Activated naive CD8-positive, alpha-beta T cell treated with anti-CD3 and anti-CD28 coated beads, Interleukin-2, amount 50 U/mL, for 24 hours (primary cell): ENCODE data around the gene TM7SF3.
"Not testable (repeated sequence)": the region's sequence is repeated elsewhere in the genome, so short reads cannot be mapped to it uniquely, and the experiment has no call there.

Source experiments
- ATAC-seq: fragments of 150-1000 bp; cut with Tn5 transposase; one replicate; pipeline ENCODE4 v1.10.0; 2021
- DNase-seq: peaks from one replicate; pipeline ENCODE4 v3.0.0; 2021
- H3K27ac Mint-ChIP-seq: one replicate; pipeline ENCODE4 v1.8.0; 2021; ENCODE audit warnings: mild to moderate bottlenecking, mixed read lengths
- H3K27me3 Mint-ChIP-seq: one replicate; pipeline ENCODE4 v1.8.0; 2021; ENCODE audit warnings: mixed read lengths
- H3K36me3 Mint-ChIP-seq: one replicate; pipeline ENCODE4 v1.8.0; 2021; ENCODE audit warnings: low read depth, mixed read lengths
- H3K4me1 Mint-ChIP-seq: one replicate; pipeline ENCODE4 v1.8.0; 2021; ENCODE audit warnings: mixed read lengths
- H3K4me3 Mint-ChIP-seq: one replicate; pipeline ENCODE4 v1.8.0; 2021; ENCODE audit warnings: mild to moderate bottlenecking, moderate library complexity, mixed read lengths
- H3K9me3 Mint-ChIP-seq: one replicate; pipeline ENCODE4 v1.8.0; 2021; ENCODE audit warnings: mixed read lengths

The TM7SF3 gene, protein sequence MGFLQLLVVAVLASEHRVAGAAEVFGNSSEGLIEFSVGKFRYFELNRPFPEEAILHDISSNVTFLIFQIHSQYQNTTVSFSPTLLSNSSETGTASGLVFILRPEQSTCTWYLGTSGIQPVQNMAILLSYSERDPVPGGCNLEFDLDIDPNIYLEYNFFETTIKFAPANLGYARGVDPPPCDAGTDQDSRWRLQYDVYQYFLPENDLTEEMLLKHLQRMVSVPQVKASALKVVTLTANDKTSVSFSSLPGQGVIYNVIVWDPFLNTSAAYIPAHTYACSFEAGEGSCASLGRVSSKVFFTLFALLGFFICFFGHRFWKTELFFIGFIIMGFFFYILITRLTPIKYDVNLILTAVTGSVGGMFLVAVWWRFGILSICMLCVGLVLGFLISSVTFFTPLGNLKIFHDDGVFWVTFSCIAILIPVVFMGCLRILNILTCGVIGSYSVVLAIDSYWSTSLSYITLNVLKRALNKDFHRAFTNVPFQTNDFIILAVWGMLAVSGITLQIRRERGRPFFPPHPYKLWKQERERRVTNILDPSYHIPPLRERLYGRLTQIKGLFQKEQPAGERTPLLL

DNA sequence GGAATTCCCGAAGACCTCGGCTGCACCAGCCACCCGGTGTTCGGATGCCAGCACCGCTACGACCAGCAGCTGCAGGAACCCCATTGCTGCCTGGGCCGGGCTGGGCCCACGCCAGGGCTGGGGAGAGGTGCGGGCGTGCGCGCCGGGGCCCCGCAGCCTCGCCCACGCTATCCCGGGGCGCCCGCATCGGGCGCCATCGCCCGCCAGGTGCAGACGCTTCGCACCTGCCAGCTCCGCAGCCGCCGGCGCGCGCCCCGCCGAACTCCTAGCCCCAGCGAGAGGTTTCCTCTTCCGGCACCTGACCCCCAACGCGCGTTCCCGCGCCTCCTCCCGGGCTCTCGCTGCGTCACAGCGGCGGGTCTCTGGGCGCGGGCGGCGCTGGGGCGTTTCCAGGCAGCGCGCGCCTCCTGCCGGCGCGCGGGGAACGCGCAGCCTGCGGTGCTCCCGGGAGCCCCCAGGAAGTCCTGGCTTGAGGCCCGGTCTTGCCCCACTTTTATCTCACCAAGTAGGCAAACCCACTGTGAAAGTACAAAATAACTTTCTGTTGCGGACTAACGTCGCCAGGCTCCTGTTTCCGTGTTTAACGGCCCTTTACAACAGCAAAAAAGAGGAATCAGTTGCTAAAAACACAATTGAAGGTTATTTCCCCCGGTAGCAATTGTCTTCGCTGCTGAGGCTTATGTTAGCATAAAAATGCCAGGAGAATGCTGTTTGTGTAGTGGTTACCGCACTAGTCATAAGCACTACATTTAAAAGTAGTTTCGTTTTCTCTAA lies at the start of gene TM7SF3:
TM7SF3 (minus strand) TSS at position 300 of the 774 bp plus-strand sequence; CDS start at position 84, 216 bp downstream.
- peak within 1 kb of the TSS; percentile 88 for H3K4me3 Mint-ChIP-seq
- ATAC-seq: peak; percentile 91
- no peaks in the 10 kb centered on the region for H3K9me3 Mint-ChIP-seq
- peaks cover 6% of the 10 kb centered on the region for H3K36me3 Mint-ChIP-seq
- peak; percentile 95 for DNase-seq
- peak within 1 kb of the TSS; percentile 91 for H3K27ac Mint-ChIP-seq
- no peaks in the 10 kb centered on the region for H3K27me3 Mint-ChIP-seq
- peaks cover 46% of the 10 kb centered on the region for H3K4me1 Mint-ChIP-seq

DNA sequence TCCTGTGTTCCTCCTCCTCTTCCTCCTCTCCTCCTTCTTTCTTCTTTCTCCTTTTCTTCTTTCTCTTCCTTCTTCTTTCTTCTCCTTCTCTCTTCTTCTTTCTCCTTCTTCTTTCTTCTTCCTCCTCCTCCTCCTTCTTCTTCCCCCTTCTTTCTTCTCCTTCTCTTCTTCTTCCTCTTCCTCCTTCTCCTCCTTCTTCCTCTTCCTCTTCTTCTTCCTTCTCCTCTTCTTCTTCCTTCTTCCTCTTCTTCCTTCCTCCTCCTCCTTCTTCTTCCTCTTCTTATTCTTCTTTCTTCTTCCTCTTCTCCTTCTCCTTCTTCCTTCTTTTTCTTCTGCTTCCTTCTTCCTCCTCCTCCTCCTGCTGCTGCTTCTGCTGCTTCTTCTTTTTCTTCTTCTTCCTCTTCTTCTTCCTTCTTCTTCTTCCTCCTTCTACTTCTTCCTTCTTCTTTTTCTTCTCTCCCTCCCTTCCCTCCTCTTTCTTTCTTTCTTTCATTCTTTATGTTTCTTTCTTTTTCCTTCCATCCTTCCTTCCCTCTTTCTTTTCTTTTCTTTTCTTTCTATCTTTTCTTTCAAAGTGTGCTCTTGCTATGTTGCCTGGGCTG lies 49.2 kb upstream of the TM7SF3 start:
- no peak for DNase-seq
- no peak for ATAC-seq
- Mint-ChIP-seq H3K4me1 (peaks cover 6% of the 10 kb centered on the region), H3K27ac (peak overlapping the region; percentile 8), H3K9me3 (peaks cover 6% of the 10 kb centered on the region), H3K36me3 (peaks cover 10% of the 10 kb centered on the region), H3K27me3 (no peaks in the 10 kb centered on the region), H3K4me3 (no peak overlapping the region)

DNA sequence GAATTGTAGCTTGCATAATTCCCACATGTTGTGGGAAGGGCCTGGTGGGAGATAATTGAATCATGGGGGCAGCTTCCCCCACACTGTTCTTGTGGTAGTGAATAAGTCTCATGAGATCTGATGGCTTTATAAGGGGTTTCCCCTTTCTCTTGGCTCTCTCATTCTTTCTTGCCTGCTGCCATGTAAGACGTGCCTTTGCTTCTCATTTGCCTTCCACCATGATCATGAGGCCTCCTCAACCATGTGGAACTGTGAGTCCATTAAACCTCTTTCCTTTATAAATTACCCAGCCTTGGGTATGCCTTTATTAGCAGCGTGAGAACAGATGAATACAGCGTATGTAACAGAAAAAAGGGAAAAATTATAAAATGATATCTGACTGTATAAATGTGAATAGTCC lies 47.1 kb upstream of the TM7SF3 start:
- Mint-ChIP-seq H3K27me3 (no peaks in the 10 kb centered on the region), H3K4me1 (peaks cover 6% of the 10 kb centered on the region), H3K4me3 (no peak overlapping the region), H3K9me3 (peaks cover 6% of the 10 kb centered on the region), H3K27ac (no peak overlapping the region), H3K36me3 (peaks cover 6% of the 10 kb centered on the region)
- ATAC-seq (no peak), DNase-seq (no peak)

DNA sequence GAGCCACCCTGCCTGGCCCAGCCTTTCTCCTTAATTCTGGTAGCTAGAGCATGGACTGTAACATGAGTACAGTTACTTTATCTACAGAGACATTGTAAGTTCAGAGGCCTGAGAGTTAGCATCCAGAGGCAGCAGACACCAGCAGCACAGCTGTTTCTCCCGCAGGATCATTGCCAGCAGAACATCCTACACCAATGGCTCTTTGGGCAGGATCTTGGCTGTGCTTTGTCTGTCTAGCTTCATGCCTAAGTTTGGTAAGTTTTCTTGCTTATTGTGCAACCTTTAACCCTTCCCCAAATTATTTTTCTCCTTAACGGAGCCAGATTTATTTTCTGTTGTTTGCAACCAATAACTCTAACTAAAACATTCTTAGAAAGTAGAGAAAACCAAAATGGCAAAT lies 46.6 kb upstream of the TM7SF3 start:
- H3K27me3 Mint-ChIP-seq: no peaks in the 10 kb centered on the region
- ATAC-seq (no peak), DNase-seq (no peak)
- peaks cover 6% of the 10 kb centered on the region for H3K36me3 Mint-ChIP-seq
- H3K9me3 Mint-ChIP-seq: peaks cover 6% of the 10 kb centered on the region
- no peak overlapping the region for H3K27ac Mint-ChIP-seq
- no peak overlapping the region for H3K4me3 Mint-ChIP-seq
- H3K4me1 Mint-ChIP-seq: peaks cover 6% of the 10 kb centered on the region

DNA sequence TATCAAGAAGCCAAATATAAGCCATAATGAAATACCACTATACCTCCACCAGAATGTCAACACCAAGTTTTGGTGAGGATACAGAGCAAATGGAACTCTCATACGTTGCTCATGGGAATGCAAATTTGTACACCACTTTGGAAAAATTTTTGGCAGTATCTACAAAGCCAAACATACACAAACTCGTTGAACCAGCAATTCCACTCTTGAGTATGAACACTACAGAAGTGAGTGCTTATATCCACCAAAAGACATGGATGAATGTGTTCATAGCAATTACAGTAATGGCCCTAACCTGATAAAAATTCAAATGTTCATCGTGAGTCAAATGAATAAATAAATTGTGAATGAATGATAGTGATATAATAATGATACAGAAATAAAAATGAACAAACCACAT lies 43.4 kb upstream of the TM7SF3 start:
- no peak overlapping the region for H3K4me3 Mint-ChIP-seq
- peaks cover 7% of the 10 kb centered on the region for H3K36me3 Mint-ChIP-seq
- DNase-seq (no peak), ATAC-seq (no peak)
- H3K27ac Mint-ChIP-seq: no peak overlapping the region
- H3K9me3 Mint-ChIP-seq: peaks cover 9% of the 10 kb centered on the region
- no peaks in the 10 kb centered on the region for H3K27me3 Mint-ChIP-seq
- peaks cover 4% of the 10 kb centered on the region for H3K4me1 Mint-ChIP-seq

DNA sequence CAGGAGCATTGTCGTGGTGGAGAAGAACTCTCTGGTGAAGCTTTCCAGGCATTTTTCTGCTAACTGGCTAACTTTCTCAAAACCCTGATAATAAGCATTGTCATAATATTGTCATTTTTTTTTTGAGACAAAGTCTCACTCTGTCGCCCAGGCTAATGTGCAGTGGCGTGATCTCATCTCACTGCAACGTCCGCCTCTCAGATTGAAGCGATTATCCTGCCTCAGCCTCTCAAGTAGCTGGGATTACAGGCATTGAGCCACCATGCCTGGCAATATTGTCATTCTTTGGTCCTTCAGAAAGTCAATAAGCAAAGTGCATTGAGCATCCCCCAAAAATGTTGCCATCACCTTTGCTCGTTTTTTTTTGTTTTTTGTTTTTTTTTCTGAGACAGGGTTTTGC lies 41.8 kb upstream of the TM7SF3 start:
- Mint-ChIP-seq H3K27me3 (no peaks in the 10 kb centered on the region), H3K4me3 (no peak overlapping the region), H3K9me3 (peaks cover 4% of the 10 kb centered on the region), H3K36me3 (peaks cover 3% of the 10 kb centered on the region), H3K27ac (no peak overlapping the region), H3K4me1 (no peaks in the 10 kb centered on the region)
- ATAC-seq (no peak), DNase-seq (no peak)

DNA sequence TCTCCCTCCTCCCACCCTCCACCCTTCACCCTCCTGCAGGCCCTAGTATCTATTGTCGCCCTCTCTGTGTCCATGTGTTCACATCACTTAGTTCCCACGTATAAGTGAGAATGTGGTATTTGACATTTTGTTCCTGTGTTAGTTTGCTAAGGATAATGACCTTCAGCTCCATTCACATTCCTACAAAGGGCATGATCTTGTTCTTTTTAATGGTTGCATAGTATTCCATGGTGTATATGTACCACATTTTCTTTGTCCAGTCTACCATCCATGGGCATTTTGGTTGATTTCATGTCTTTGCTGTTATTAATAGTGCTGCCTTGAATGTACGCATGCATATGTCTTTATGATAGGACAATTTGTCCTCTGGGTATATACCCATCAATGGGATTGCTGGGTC lies 38.6 kb upstream of the TM7SF3 start:
- no peak overlapping the region for H3K4me3 Mint-ChIP-seq
- DNase-seq: no peak
- no peaks in the 10 kb centered on the region for H3K4me1 Mint-ChIP-seq
- H3K36me3 Mint-ChIP-seq: peaks cover 3% of the 10 kb centered on the region
- no peaks in the 10 kb centered on the region for H3K27me3 Mint-ChIP-seq
- no peak for ATAC-seq
- H3K9me3 Mint-ChIP-seq: peaks cover 4% of the 10 kb centered on the region
- no peak overlapping the region for H3K27ac Mint-ChIP-seq

DNA sequence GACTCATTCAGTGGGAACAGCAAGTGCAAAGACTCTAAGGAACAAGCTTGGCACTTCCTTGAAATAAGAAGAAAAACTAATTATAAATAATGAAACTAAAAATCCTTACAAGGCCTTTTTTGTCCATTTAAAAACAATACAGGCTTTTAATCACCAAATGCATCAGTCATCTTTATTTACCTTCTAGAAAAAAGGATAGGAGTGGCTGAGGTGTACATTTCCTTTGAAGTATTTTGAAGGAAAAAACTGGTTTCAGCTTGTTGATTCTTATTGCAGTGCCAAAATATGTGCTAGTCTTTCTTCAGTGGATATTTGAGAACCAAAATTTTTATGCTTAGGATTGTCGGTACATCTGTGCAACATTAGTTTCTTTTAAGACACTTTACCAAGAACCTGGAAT lies 38.0 kb upstream of the TM7SF3 start:
- no peak overlapping the region for H3K4me3 Mint-ChIP-seq
- no peak for DNase-seq
- H3K36me3 Mint-ChIP-seq: peaks cover 3% of the 10 kb centered on the region
- no peaks in the 10 kb centered on the region for H3K4me1 Mint-ChIP-seq
- ATAC-seq: no peak
- H3K27me3 Mint-ChIP-seq: no peaks in the 10 kb centered on the region
- H3K9me3 Mint-ChIP-seq: peaks cover 4% of the 10 kb centered on the region
- no peak overlapping the region for H3K27ac Mint-ChIP-seq

DNA sequence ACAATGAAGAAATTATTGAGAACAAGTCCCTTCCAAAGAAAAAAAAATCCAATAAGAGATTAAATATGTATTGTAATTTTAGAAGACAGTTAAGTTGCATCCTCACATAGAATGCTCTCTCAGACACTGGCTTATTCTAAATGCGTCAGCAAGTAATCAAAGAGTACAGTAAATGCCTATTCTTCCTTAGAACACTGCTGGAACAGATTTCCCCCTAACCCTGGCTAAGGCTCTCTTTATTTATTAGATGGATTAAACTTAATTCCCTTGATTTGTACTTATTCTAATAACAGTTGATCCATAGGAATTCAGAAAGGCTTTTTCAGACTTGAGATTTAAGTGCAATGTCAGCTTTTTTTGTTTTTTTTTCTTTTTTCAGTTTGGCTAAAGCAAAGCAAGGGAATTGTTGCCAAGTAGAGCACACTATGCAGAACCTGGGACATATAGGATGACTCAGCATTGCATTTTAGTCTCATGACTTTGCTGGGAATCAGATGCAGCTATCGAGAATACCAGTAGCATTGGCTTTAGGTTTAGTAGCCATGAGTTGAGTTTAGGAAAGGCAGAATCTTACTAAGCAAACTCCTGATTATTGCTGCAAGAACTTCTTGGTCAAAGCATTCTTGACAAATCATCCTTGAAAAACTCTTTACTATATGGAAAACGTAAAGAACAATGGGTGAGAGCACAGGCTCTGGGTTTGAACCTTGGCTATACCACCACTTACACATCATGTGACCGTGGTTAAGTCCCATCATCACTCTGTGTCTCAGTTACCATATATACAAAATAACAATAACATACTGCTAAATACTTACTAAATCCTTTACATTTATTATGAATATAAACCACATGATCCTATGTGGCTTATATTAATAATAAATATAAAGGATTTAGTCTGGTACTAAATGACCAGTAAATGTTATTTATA lies 34.9 kb upstream of the TM7SF3 start:
- no peak overlapping the region for H3K27ac Mint-ChIP-seq
- H3K4me3 Mint-ChIP-seq: no peak overlapping the region
- peaks cover 3% of the 10 kb centered on the region for H3K36me3 Mint-ChIP-seq
- DNase-seq (no peak), ATAC-seq (no peak)
- no peaks in the 10 kb centered on the region for H3K27me3 Mint-ChIP-seq
- peaks cover 12% of the 10 kb centered on the region for H3K9me3 Mint-ChIP-seq
- H3K4me1 Mint-ChIP-seq: no peaks in the 10 kb centered on the region

DNA sequence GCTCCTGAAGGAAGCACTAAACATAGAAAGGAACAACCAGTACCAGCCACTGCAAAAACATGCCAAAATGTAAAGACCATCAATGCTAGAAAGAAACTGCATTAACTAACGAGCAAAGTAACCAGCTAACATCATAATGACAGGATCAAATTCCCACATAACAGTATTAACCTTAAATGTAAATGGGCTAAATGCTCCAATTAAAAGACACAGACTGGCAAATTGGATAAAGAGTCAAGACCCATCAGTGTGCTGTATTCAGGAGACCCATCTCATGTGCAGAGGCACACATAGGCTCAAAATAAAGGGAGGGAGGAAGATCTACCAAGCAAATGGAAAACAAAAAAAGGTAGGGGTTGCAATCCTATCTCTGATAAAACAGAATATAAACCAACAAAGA lies 27.8 kb upstream of the TM7SF3 start:
- H3K27me3 Mint-ChIP-seq: not testable (repeated sequence)

DNA sequence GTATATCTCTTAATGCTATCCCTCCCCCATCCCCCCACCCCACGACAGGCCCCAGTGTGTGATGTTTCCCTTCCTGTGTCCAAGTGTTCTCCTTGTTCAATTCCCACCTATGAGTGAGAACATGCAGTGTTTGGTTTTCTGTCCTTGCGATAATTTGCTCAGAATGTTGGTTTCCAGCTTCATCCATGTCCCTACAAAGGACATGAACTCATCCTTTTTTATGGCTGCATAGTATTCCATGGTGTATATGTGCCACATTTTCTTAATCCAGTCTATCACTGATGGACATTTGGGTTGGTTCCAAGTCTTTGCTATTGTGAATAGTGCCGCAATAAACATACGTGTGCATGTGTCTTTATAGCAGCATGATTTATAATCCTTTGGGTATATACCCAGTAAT lies 26.5 kb upstream of the TM7SF3 start:
- H3K27me3 Mint-ChIP-seq, H3K4me3 Mint-ChIP-seq, H3K4me1 Mint-ChIP-seq, ATAC-seq, DNase-seq, H3K27ac Mint-ChIP-seq: not testable (repeated sequence)
- peaks cover 23% of the 10 kb centered on the region for H3K9me3 Mint-ChIP-seq
- H3K36me3 Mint-ChIP-seq: peaks cover 38% of the 10 kb centered on the region

More for the DNA sequence above, 27.8 kb upstream of the TM7SF3 start:
- Mint-ChIP-seq H3K9me3 (peaks cover 23% of the 10 kb centered on the region), H3K36me3 (peaks cover 31% of the 10 kb centered on the region)
- not testable (repeated sequence) for H3K4me3 Mint-ChIP-seq, DNase-seq, H3K27ac Mint-ChIP-seq, H3K4me1 Mint-ChIP-seq, ATAC-seq

DNA sequence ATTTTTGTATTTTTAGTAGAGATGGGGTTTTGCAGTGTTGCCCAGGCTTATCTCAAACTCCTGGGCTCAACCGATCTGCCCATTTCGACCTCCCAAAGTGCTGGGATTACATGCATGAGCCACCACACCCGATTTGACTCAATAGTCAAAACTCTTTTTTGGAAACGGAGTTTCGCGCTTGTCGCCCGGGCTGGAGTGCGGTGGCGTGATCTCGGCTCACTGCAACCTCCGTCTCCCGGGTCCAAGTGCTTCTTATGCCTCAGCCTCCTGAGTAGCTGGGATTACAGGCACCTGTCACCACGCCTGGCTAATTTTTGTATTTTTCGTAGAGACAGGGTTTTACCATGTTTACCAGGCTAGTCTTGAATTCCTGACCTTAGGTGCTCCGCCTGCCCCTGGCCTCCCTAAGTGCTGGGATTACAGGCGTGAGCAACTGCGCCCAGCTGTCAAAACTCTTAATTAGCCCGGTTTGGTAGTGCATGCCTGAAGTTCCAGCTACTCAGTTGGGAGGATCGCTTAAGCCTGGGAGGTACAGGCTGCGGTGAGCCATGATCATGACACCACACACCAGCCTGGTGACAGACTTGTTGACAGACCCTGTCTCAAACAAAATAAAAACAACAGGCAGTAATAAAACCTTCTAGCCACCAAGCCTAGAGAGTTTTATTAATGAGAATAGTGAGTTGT lies 20.6 kb upstream of the TM7SF3 start:
- DNase-seq (no peak), ATAC-seq (no peak)
- no peaks in the 10 kb centered on the region for H3K4me1 Mint-ChIP-seq
- H3K27ac Mint-ChIP-seq: no peak overlapping the region
- no peaks in the 10 kb centered on the region for H3K9me3 Mint-ChIP-seq
- H3K36me3 Mint-ChIP-seq: peaks cover 51% of the 10 kb centered on the region
- no peak overlapping the region for H3K4me3 Mint-ChIP-seq
- no peaks in the 10 kb centered on the region for H3K27me3 Mint-ChIP-seq

DNA sequence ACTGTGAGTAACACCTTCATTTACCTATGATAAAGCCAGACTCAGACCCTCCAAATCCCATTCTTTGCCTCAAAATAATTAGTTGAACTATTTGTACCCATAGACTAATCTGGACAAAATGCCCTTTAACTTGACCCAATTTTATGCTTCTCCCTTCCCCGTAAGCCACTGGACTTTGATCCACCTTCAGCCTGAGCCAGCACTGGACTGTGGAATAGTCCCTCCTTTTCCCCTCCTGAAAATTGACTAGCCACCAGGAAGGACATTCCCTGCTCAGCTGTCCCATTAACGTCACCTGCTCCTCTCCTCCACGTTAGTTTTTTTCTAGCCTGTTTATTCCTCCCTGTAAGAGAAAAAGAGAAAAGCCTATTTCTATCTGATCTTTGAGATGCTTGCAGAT lies 18.5 kb upstream of the TM7SF3 start:
- peaks cover 51% of the 10 kb centered on the region for H3K36me3 Mint-ChIP-seq

More for the DNA sequence above, 18.5 kb upstream of the TM7SF3 start:
- Mint-ChIP-seq H3K27me3 (no peaks in the 10 kb centered on the region), H3K4me3 (no peak overlapping the region), H3K4me1 (no peaks in the 10 kb centered on the region), H3K27ac (no peak overlapping the region), H3K9me3 (no peaks in the 10 kb centered on the region)
- ATAC-seq (no peak), DNase-seq (no peak)
